IMR-90 (cell line): ENCODE data around the gene CSKMT. TPM values are rescaled to one million over a fixed set of nuclear protein-coding genes. Genes with fewer than 3 reads are reported as not detected.

ENCODE experiments used
- ATAC-seq: fragments of 200-7000 bp; cut with Tn5 transposase; 2 replicates; pipeline ENCODE4 v1.9.1; 2020; ENCODE audit warnings: low read depth, mild to moderate bottlenecking, moderate library complexity
- BruUV-seq: library from RNA; stranded (reverse); fragments of 400-500 nt; replicated peaks from 2 replicates; lab custom pipeline; 2021; lab: Mats Ljungman, UMichigan
- CTCF ChIA-PET: fragments of 300-600 bp; formaldehyde crosslinking; extraction: SDS; loops from one replicate; lab custom pipeline; 2021; ENCODE audit warnings: antibody characterized with exemption; lab: Yijun Ruan, JAX
- POLR2A ChIA-PET: fragments of 300-600 bp; sonication (Branson Sonifier 250); formaldehyde crosslinking; loops from one replicate; lab custom pipeline; 2022; ENCODE audit warnings: antibody characterized with exemption; ENCODE audit not compliant: unreplicated experiment; lab: Charles Lee
- DNase-seq: peaks from one replicate; pipeline ENCODE4 v3.0.0; 2013
- H2AFZ ChIP-seq: replicated peaks from 2 replicates; pipeline ENCODE3; 2013; ENCODE audit warnings: low read length, mild to moderate bottlenecking; ENCODE audit not compliant: poor library complexity
- H2AK5ac ChIP-seq: 2 replicates; pipeline ENCODE4 v1.6.1; 2013; ENCODE audit warnings: low read depth, low read length, inconsistent platforms
- H2AK9ac ChIP-seq: replicated peaks from 2 replicates; pipeline ENCODE3; 2013; ENCODE audit warnings: mild to moderate bottlenecking, low read depth, low read length, moderate library complexity; ENCODE audit not compliant: poor library complexity
- H2BK120ac ChIP-seq: 2 replicates; pipeline ENCODE4 v1.6.1; 2013; ENCODE audit warnings: low read depth, low read length, inconsistent platforms
- H2BK15ac ChIP-seq: 3 replicates; pipeline ENCODE4 v1.6.1; 2013; ENCODE audit warnings: low read depth, low read length, inconsistent platforms
- H2BK20ac ChIP-seq: 2 replicates; pipeline ENCODE4 v1.6.1; 2013; ENCODE audit warnings: low read depth, mild to moderate bottlenecking, inconsistent platforms, low read length, moderate library complexity
- H2BK5ac ChIP-seq: 2 replicates; pipeline ENCODE4 v1.6.1; 2013; ENCODE audit warnings: mild to moderate bottlenecking, low read depth, low read length, inconsistent platforms; ENCODE audit not compliant: poor library complexity, severe bottlenecking
- H3K14ac ChIP-seq: replicated peaks from 2 replicates; pipeline ENCODE4 v1.6.1; 2013; ENCODE audit warnings: low read depth, low read length, inconsistent platforms
- H3K18ac ChIP-seq: 2 replicates; pipeline ENCODE4 v1.6.1; 2013; ENCODE audit warnings: low read depth, low read length, control low read depth
- H3K23ac ChIP-seq: 2 replicates; pipeline ENCODE4 v1.6.1; 2013; ENCODE audit warnings: low read depth, low read length, inconsistent platforms
- H3K27ac ChIP-seq: 2 replicates; pipeline ENCODE4 v1.5.1; 2013; ENCODE audit warnings: mild to moderate bottlenecking, control low read depth, low read length; ENCODE audit not compliant: insufficient read depth
- H3K27me3 ChIP-seq: 2 replicates; pipeline ENCODE4 v1.6.1; 2013; ENCODE audit warnings: low read length; ENCODE audit not compliant: control insufficient read depth, insufficient read depth
- H3K36me3 ChIP-seq: 2 replicates; pipeline ENCODE4 v1.6.1; 2013; ENCODE audit warnings: low read length, mixed read lengths; ENCODE audit not compliant: control insufficient read depth, insufficient read depth
- H3K4ac ChIP-seq: 2 replicates; pipeline ENCODE4 v1.6.1; 2013; ENCODE audit warnings: low read depth, low read length, inconsistent platforms
- H3K4me1 ChIP-seq: 2 replicates; pipeline ENCODE4 v1.6.1; 2013; ENCODE audit warnings: low read length, mixed read lengths; ENCODE audit not compliant: control insufficient read depth, insufficient read depth
- H3K4me2 ChIP-seq: 2 replicates; pipeline ENCODE4 v1.6.1; 2013; ENCODE audit warnings: low read depth, mild to moderate bottlenecking, control low read depth, low read length, moderate library complexity
- H3K4me3 ChIP-seq: 2 replicates; pipeline ENCODE4 v1.5.1; 2013; ENCODE audit warnings: low read depth, mild to moderate bottlenecking, control low read depth, low read length, moderate library complexity; ENCODE audit not compliant: insufficient read depth
- H3K56ac ChIP-seq: 2 replicates; pipeline ENCODE4 v1.6.1; 2013; ENCODE audit warnings: low read length, inconsistent platforms; ENCODE audit not compliant: insufficient read depth; ENCODE audit errors: extremely low read depth
- H3K79me1 ChIP-seq, 2 experiments: 2 replicates each; pipeline ENCODE4 v1.6.1; 2013; ENCODE audit warnings: low read length in 2 of 2, inconsistent platforms in 1 of 2, low read depth in 1 of 2
- H3K9ac ChIP-seq: 2 replicates; pipeline ENCODE4 v1.6.1; 2013; ENCODE audit warnings: low read depth, low read length, control low read depth
- H3K9me1 ChIP-seq: 2 replicates; pipeline ENCODE4 v1.6.1; 2013; ENCODE audit warnings: low read length, inconsistent platforms; ENCODE audit not compliant: insufficient read depth
- H3K9me3 ChIP-seq: 2 replicates; pipeline ENCODE4 v1.6.1; 2013; ENCODE audit warnings: low read length; ENCODE audit not compliant: control insufficient read depth, insufficient read depth
- H4K20me1 ChIP-seq: 2 replicates; pipeline ENCODE4 v1.6.1; 2013; ENCODE audit warnings: low read length, inconsistent platforms; ENCODE audit not compliant: insufficient read depth
- H4K5ac ChIP-seq: 2 replicates; pipeline ENCODE4 v1.6.1; 2013; ENCODE audit warnings: mild to moderate bottlenecking, low read depth, low read length, control low read depth
- H4K8ac ChIP-seq, 2 experiments: 2 replicates each; pipeline ENCODE4 v1.6.1; 2013; ENCODE audit warnings: low read depth in 2 of 2, low read length in 2 of 2, control low read depth in 1 of 2, inconsistent platforms in 1 of 2
- H4K91ac ChIP-seq: 2 replicates; pipeline ENCODE4 v1.6.1; 2013; ENCODE audit warnings: low read depth, low read length, inconsistent platforms; ENCODE audit not compliant: insufficient read depth
- CHD1 ChIP-seq: IDR thresholded peaks from 2 replicates; pipeline ENCODE4 v1.6.1; 2012; ENCODE audit warnings: low read depth, low read length, improper control_type of control experiment
- FOS ChIP-seq: fragments of 150-350 bp; IDR thresholded peaks from 2 replicates; pipeline ENCODE4 v1.6.1; 2016; ENCODE audit warnings: low read depth, low read length
- MAFK ChIP-seq: IDR thresholded peaks from 2 replicates; pipeline ENCODE4 v1.6.1; 2012; ENCODE audit warnings: low read depth, low read length, improper control_type of control experiment
- MAZ ChIP-seq: IDR thresholded peaks from 2 replicates; pipeline ENCODE4 v1.6.1; 2012; ENCODE audit warnings: low read depth, mild to moderate bottlenecking, low read length, improper control_type of control experiment, moderate library complexity, borderline replicate concordance
- MXI1 ChIP-seq: IDR thresholded peaks from 2 replicates; pipeline ENCODE4 v1.6.1; 2012; ENCODE audit warnings: low read depth, mild to moderate bottlenecking, low read length, moderate library complexity, borderline replicate concordance
- NFE2L2 ChIP-seq: fragments of 150-350 bp; IDR thresholded peaks from 2 replicates; pipeline ENCODE4 v1.6.1; 2016; ENCODE audit warnings: low read depth, mild to moderate bottlenecking, low read length
- POLR2A ChIP-seq: IDR thresholded peaks from 2 replicates; pipeline ENCODE4 v1.6.1; 2012; ENCODE audit warnings: mild to moderate bottlenecking, low read depth, low read length
- RAD21 ChIP-seq: IDR thresholded peaks from 2 replicates; pipeline ENCODE4 v1.6.1; 2012; ENCODE audit warnings: low read length, improper control_type of control experiment
- RCOR1 ChIP-seq: IDR thresholded peaks from 2 replicates; pipeline ENCODE4 v1.6.1; 2012; ENCODE audit warnings: mild to moderate bottlenecking, low read length, improper control_type of control experiment; ENCODE audit not compliant: insufficient replicate concordance
- RFX5 ChIP-seq: IDR thresholded peaks from 2 replicates; pipeline ENCODE4 v1.8.0; 2012; ENCODE audit warnings: low read depth, mild to moderate bottlenecking, low read length, moderate library complexity
- SMC3 ChIP-seq: fragments of 150-350 bp; IDR thresholded peaks from 2 replicates; pipeline ENCODE4 v1.6.1; 2016; ENCODE audit warnings: low read depth, mild to moderate bottlenecking, antibody characterized with exemption, low read length, moderate library complexity
- WGBS, 2 experiments: methylation state at CpG; one replicate each; pipeline versions ENCODE4 v1.1.5 to v1.1.7; 2013; ENCODE audit warnings: missing lambda C conversion rate in 2 of 2; ENCODE audit not compliant: insufficient read length in 1 of 2; ENCODE audit errors: extremely low coverage in 2 of 2; 5-methylcytosine and 5-hydroxymethylcytosine counted together
- dilution Hi-C: fragments of 300-500 bp; cut with HindIII; formaldehyde crosslinking; loops from one replicate; pipeline ENCODE4 v1.14.3; 2018; ENCODE audit warnings: low sequenced_read_pairs; ENCODE audit not compliant: unreplicated experiment
- in situ Hi-C: fragments of 300-500 bp; cut with MboI; formaldehyde crosslinking; loops from 3 replicates; pipeline ENCODE4 v1.14.3; 2019; ENCODE audit warnings: low sequenced_read_pairs, inconsistent platforms, mixed read lengths
- intact Hi-C: fragments of 100-400 bp; cut with micrococcal nuclease; formaldehyde crosslinking; loops from 2 replicates; pipeline ENCODE4 v1.10.0; 2022
- polyA plus RNA-seq, 3 experiments: library from polyadenylated mRNA; depleted of rRNA; stranded (reverse); fragments of >200 nt; gene quantifications; 2 replicates each; pipeline ENCODE4 v1.2.3, GENCODE V29; 2012; ENCODE audit warnings: low replicate concordance in 1 of 3
- total RNA-seq: library from RNA; depleted of rRNA; stranded (reverse); fragments of >200 nt; gene quantifications from 2 replicates; pipeline ENCODE4 v1.2.3, GENCODE V29; 2012
- TF ChIP-seq, protein P1 (sequence below): fragments of 150-350 bp; IDR thresholded peaks from 2 replicates; pipeline ENCODE4 v1.6.1; 2017; ENCODE audit warnings: mild to moderate bottlenecking, antibody characterized with exemption, low read length, low read depth
- TF ChIP-seq, protein P2 (sequence below): conservative IDR thresholded peaks from 2 replicates; pipeline ENCODE4 v1.5.1; 2012; ENCODE audit warnings: mild to moderate bottlenecking, low read depth, low read length, improper control_type of control experiment
- TF ChIP-seq, protein P3 (sequence below): fragments of 150-350 bp; IDR thresholded peaks from 2 replicates; pipeline ENCODE4 v1.6.1; 2016; ENCODE audit warnings: low read depth, mild to moderate bottlenecking, low read length, moderate library complexity, borderline replicate concordance

The CSKMT gene
- total and polyA plus RNA-seq, 2 of the 4 experiments (the other 2 are of a cell fraction), result 5.3 to 7.9 TPM

DNA sequence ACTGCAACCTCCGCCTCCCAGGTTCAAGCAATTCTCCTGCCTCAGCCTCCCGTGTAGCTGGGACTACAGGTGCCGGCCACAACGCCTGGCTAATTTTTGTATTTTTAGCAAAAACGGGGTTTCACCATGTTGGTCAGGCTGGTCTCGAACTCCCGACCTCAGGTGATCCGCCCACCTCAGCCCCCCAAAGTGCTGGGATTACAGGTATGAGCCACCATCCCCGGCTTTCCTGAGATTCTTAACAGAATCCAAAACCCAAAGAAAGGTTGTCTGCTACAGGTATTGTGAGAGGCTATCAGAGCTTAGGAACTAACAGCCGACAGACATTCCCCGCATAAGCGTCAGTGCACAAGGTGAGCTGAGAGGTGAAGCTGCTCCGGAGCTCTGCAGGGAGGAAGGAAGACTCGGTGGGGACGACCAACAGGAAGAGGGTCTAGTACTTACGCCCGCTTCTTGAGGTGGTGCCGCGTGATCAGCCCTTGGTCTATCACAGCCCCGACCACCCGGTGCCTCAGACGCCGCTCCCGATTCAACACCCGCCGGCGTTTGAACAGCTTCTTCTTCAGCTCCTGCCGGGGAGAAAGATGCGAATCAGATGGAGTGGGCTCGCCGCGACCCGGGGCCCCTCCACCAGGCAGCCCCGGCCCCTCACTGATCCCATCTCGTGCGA lies 572 bp upstream of the CSKMT start:
- peak overlapping the region; percentile 94 for H3K14ac ChIP-seq
- H3K56ac ChIP-seq, result peak overlapping the region; percentile 54
- H4K8ac ChIP-seq, result peak overlapping the region; percentile 69
- H3K27ac ChIP-seq, result peak overlapping the region; percentile 74
- POLR2A ChIA-PET, result interaction anchor here (0.5 to 1.6 kb wide), 11 partner anchors 10 to 309 kb away, joined by 3 to 24 read pairs (median 4); partner anchors contain the start of genes EEF1G, INTS5, MTA2 and TUT1
- intact Hi-C loops (no loop called here), dilution Hi-C loops (no loop called here), in situ Hi-C loops (no loop called here)
- peak overlapping the region; percentile 78; the same call in 1 of the 2 replicates for H3K4ac ChIP-seq
- peak overlapping the region; percentile 99 for H2AK9ac ChIP-seq
- peak overlapping the region; percentile 66 for H4K91ac ChIP-seq
- ATAC-seq, result peak; percentile 27
- BruUV-seq, result no TSS peak
- peak overlapping the region; percentile 79 for H3K9ac ChIP-seq
- peak; percentile 50 for DNase-seq
- no peak overlapping the region for H3K18ac ChIP-seq
- H3K9me3 ChIP-seq, result no peaks in the 10 kb centered on the region
- H3K23ac ChIP-seq, result peak overlapping the region; percentile 83
- H3K36me3 ChIP-seq, result peaks cover 15% of the 10 kb centered on the region
- peak overlapping the region; percentile 73 for H3K4me3 ChIP-seq
- no peak overlapping the region for H2BK20ac ChIP-seq
- WGBS, 2 experiments, result 0% methylated on average over 19 of the region's 36 CpGs; no CpG with 5 or more reads in 1 of the 2 experiments
- no peak overlapping the region; the same call in 2 of the 3 replicates for H2BK15ac ChIP-seq
- peak overlapping the region; percentile 80 for H2AK5ac ChIP-seq
- H3K27me3 ChIP-seq, result no peaks in the 10 kb centered on the region
- H3K4me1 ChIP-seq, result peaks cover 8% of the 10 kb centered on the region
- peaks cover 9% of the 10 kb centered on the region for H3K9me1 ChIP-seq
- H2BK120ac ChIP-seq, result no peak overlapping the region; the same call in 1 of the 2 replicates
- peaks cover 33 to 50% of the 10 kb centered on the region in 2 experiments for H3K79me1 ChIP-seq
- H4K20me1 ChIP-seq, result peaks cover 18% of the 10 kb centered on the region
- H2BK5ac ChIP-seq, result peak overlapping the region; percentile 64
- H2AFZ ChIP-seq, result peak overlapping the region; percentile 97
- H4K5ac ChIP-seq, result peak overlapping the region; percentile 11
- CTCF ChIA-PET, result interaction anchor here (1.0 to 1.4 kb wide), 3 partner anchors 12 to 104 kb away, joined by 3 to 4 read pairs (median 3); partner anchors contain the start of gene INTS5
- H3K4me2 ChIP-seq, result peak overlapping the region; percentile 84
- TF ChIP-seq NFE2L2, result no peak
- no peak for TF ChIP-seq POLR2A
- TF ChIP-seq MXI1, result no peak
- TF ChIP-seq, protein P1, sequence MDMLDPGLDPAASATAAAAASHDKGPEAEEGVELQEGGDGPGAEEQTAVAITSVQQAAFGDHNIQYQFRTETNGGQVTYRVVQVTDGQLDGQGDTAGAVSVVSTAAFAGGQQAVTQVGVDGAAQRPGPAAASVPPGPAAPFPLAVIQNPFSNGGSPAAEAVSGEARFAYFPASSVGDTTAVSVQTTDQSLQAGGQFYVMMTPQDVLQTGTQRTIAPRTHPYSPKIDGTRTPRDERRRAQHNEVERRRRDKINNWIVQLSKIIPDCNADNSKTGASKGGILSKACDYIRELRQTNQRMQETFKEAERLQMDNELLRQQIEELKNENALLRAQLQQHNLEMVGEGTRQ, result no peak
- no peak for TF ChIP-seq RCOR1
- TF ChIP-seq RAD21, result no peak
- TF ChIP-seq SMC3, result no peak
- TF ChIP-seq, protein P2, sequence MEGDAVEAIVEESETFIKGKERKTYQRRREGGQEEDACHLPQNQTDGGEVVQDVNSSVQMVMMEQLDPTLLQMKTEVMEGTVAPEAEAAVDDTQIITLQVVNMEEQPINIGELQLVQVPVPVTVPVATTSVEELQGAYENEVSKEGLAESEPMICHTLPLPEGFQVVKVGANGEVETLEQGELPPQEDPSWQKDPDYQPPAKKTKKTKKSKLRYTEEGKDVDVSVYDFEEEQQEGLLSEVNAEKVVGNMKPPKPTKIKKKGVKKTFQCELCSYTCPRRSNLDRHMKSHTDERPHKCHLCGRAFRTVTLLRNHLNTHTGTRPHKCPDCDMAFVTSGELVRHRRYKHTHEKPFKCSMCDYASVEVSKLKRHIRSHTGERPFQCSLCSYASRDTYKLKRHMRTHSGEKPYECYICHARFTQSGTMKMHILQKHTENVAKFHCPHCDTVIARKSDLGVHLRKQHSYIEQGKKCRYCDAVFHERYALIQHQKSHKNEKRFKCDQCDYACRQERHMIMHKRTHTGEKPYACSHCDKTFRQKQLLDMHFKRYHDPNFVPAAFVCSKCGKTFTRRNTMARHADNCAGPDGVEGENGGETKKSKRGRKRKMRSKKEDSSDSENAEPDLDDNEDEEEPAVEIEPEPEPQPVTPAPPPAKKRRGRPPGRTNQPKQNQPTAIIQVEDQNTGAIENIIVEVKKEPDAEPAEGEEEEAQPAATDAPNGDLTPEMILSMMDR, result no peak
- no peak for TF ChIP-seq CHD1
- no peak for TF ChIP-seq RFX5
- no peak for TF ChIP-seq MAZ
- TF ChIP-seq MAFK, result no peak
- TF ChIP-seq, protein P3, sequence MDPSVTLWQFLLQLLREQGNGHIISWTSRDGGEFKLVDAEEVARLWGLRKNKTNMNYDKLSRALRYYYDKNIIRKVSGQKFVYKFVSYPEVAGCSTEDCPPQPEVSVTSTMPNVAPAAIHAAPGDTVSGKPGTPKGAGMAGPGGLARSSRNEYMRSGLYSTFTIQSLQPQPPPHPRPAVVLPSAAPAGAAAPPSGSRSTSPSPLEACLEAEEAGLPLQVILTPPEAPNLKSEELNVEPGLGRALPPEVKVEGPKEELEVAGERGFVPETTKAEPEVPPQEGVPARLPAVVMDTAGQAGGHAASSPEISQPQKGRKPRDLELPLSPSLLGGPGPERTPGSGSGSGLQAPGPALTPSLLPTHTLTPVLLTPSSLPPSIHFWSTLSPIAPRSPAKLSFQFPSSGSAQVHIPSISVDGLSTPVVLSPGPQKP, result no peak
- no peak for TF ChIP-seq FOS
